Naive thymus-derived CD4-positive, alpha-beta T cell (primary cell): ENCODE measurements around the gene RAP1A. TPM values are rescaled to one million over a fixed set of nuclear protein-coding genes. Genes with fewer than 3 reads are reported as not detected.
"Not testable (repeated sequence)": the region's sequence is repeated elsewhere in the genome, so short reads cannot be mapped to it uniquely, and the experiment has no call there.

Experiments
- ATAC-seq: fragments of 150-1000 bp; cut with Tn5 transposase; 2 replicates; pipeline ENCODE4 v1.10.0; 2021; ENCODE audit warnings: mild to moderate bottlenecking, moderate library complexity
- CTCF ChIA-PET: fragments of 350-600 bp; sonication (Branson Sonifier 250); formaldehyde crosslinking; loops from one replicate; lab custom pipeline; 2021; ENCODE audit warnings: antibody characterized with exemption; lab: Charles Lee
- POLR2A ChIA-PET: fragments of 350-600 bp; sonication (Branson Sonifier 250); formaldehyde crosslinking; loops from one replicate; lab custom pipeline; 2021; ENCODE audit warnings: antibody characterized with exemption, inconsistent platforms; lab: Charles Lee
- DNase-seq, 9 donors: peaks; one replicate each; pipeline versions ENCODE4 v3.0.0 to v3.0.0-alpha.2; 2020 to 2022; ENCODE audit warnings: mixed read lengths in 1 of 9
- H3K27ac ChIP-seq: one replicate; pipeline ENCODE4 v1.7.0; 2013; ENCODE audit warnings: mild to moderate bottlenecking, low read depth, low read length, moderate library complexity
- H3K27me3 ChIP-seq, 2 donors: one replicate each; pipeline ENCODE4 v1.7.0; 2013; ENCODE audit warnings: low read length in 2 of 2, mild to moderate bottlenecking in 2 of 2, moderate library complexity in 2 of 2; ENCODE audit not compliant: control insufficient read depth in 2 of 2, insufficient read depth in 2 of 2
- H3K36me3 ChIP-seq, 3 experiments: 1 replicate in 2 of 3; 2 replicates in 1 of 3; pipeline ENCODE4 v1.7.0; 2013; ENCODE audit warnings: low read length in 3 of 3, mild to moderate bottlenecking in 3 of 3, moderate library complexity in 1 of 3; ENCODE audit not compliant: insufficient read depth in 3 of 3, control insufficient read depth in 2 of 3
- H3K4me1 ChIP-seq, 2 donors: one replicate each; pipeline ENCODE4 v1.7.0; 2013; ENCODE audit warnings: low read length in 2 of 2, mild to moderate bottlenecking in 2 of 2, moderate library complexity in 1 of 2; ENCODE audit not compliant: control insufficient read depth in 2 of 2, insufficient read depth in 2 of 2
- H3K4me3 ChIP-seq: 2 replicates; pipeline ENCODE4 v1.7.0; 2013; ENCODE audit warnings: mild to moderate bottlenecking, low read length
- H3K9me3 ChIP-seq, 3 experiments: 1 replicate in 2 of 3; 2 replicates in 1 of 3; pipeline ENCODE4 v1.7.0; 2013; ENCODE audit warnings: low read length in 3 of 3; ENCODE audit not compliant: control insufficient read depth in 2 of 3
- H3K27ac Mint-ChIP-seq, 9 donors: one replicate each; pipeline ENCODE4 v1.8.0; 2020 to 2022; ENCODE audit warnings: mixed read lengths in 9 of 9, mild to moderate bottlenecking in 8 of 9, moderate library complexity in 5 of 9, inconsistent platforms in 2 of 9
- H3K27me3 Mint-ChIP-seq, 5 donors: one replicate each; pipeline ENCODE4 v1.8.0; 2021 to 2022; ENCODE audit warnings: mixed read lengths in 5 of 5, mild to moderate bottlenecking in 1 of 5
- H3K36me3 Mint-ChIP-seq, 5 donors: one replicate each; pipeline ENCODE4 v1.8.0; 2020 to 2022; ENCODE audit warnings: mixed read lengths in 5 of 5, mild to moderate bottlenecking in 3 of 5, inconsistent platforms in 1 of 5
- H3K4me1 Mint-ChIP-seq, 7 donors: one replicate each; pipeline ENCODE4 v1.8.0; 2020 to 2022; ENCODE audit warnings: mixed read lengths in 7 of 7, mild to moderate bottlenecking in 3 of 7, inconsistent platforms in 1 of 7
- H3K4me3 Mint-ChIP-seq, 10 donors: one replicate each; pipeline ENCODE4 v1.8.0; 2020 to 2022; ENCODE audit warnings: mild to moderate bottlenecking in 10 of 10, mixed read lengths in 10 of 10, moderate library complexity in 6 of 10, inconsistent platforms in 2 of 10
- H3K9me3 Mint-ChIP-seq, 11 donors: one replicate each; pipeline ENCODE4 v1.8.0; 2020 to 2022; ENCODE audit warnings: mixed read lengths in 11 of 11, mild to moderate bottlenecking in 4 of 11, inconsistent platforms in 1 of 11, moderate library complexity in 1 of 11
- intact Hi-C, 2 donors: fragments of 100-400 bp; cut with micrococcal nuclease; formaldehyde crosslinking; loops; one replicate each; pipeline ENCODE4 v1.15.1; 2023
- polyA plus RNA-seq, 2 donors: library from polyadenylated mRNA; unstranded; fragments of 300-500 nt; fragmentation: Illumina TruSeq; gene quantifications; one replicate each; pipeline ENCODE4 v1.2.3, GENCODE V29; 2021
- total RNA-seq, 6 experiments: library from RNA in 5 of 6; stranded (reverse) in 5 of 6; gene quantifications; 1 replicate in 5 of 6; 2 replicates in 1 of 6; pipeline ENCODE4 v1.2.3 and lab custom pipeline; 2021 to 2026

Gene RAP1A
- total and polyA plus RNA-seq, 7 experiments from 2014 or later: 37.6 to 183 (median 100) TPM

- no peak for ATAC-seq
- ChIA-PET POLR2A (interaction anchor here (0.6 to 1.9 kb wide), 3 partner anchors 8 to 230 kb away, joined by 3 to 6 read pairs (median 5); no protein-coding TSS in a partner anchor), CTCF (interaction anchor here (0.6 to 2.3 kb wide), 4 partner anchors 14 to 256 kb away, joined by 3 to 8 read pairs (median 4); no protein-coding TSS in a partner anchor)
- intact Hi-C loops: loop anchor here (2.0 to 5.0 kb wide), 2 partner anchors 23 to 536 kb away; partner anchors contain the start of gene DENND2D (in 1 of the 2)
- Histone ChIP-seq H3K4me3 (peak overlapping the region; percentile 75), H3K9me3 (no peaks in the 10 kb centered on the region), H3K27me3 (peaks cover 6 to 17% of the 10 kb centered on the region in 2 donors), H3K4me1 (peaks cover 8 to 10% of the 10 kb centered on the region in 2 donors), H3K27ac (no peak overlapping the region), H3K36me3 (no peaks in the 10 kb centered on the region)
- peak overlapping the region in 2 of 9 donors; percentile 5 to 8 for H3K27ac Mint-ChIP-seq
- H3K9me3 Mint-ChIP-seq: no peaks in the 10 kb centered on the region
- DNase-seq: no peak
- peaks cover 20 to 36% (median 30%) of the 10 kb centered on the region in 5 donors for H3K27me3 Mint-ChIP-seq
- peak overlapping the region; percentile 79 to 95 (median 86) for H3K4me3 Mint-ChIP-seq
- peaks cover 15 to 25% (median 18%) of the 10 kb centered on the region in 7 donors for H3K4me1 Mint-ChIP-seq
- H3K36me3 Mint-ChIP-seq: no peaks in the 10 kb centered on the region
Measured at GRCh38 chr1:111738133-111738435, 118.5 kb downstream of the RAP1A start.

GRCh38 chr1:111738436-111739193 is 119.0 kb downstream of the RAP1A start:
- H3K9me3 Mint-ChIP-seq: no peaks in the 10 kb centered on the region
- ChIA-PET CTCF (interaction anchor here (0.6 to 2.3 kb wide), 7 partner anchors 12 to 256 kb away, joined by 3 to 8 read pairs (median 3); no protein-coding TSS in a partner anchor), POLR2A (interaction anchor here (0.6 to 1.9 kb wide), 4 partner anchors 9 to 231 kb away, joined by 3 to 6 read pairs (median 4); no protein-coding TSS in a partner anchor)
- peak; percentile 10 to 67 (median 31) for DNase-seq
- H3K27me3 Mint-ChIP-seq: peaks cover 20 to 40% (median 30%) of the 10 kb centered on the region in 5 donors
- no peaks in the 10 kb centered on the region for H3K36me3 Mint-ChIP-seq
- peaks cover 6 to 17% of the 10 kb centered on the region in 2 donors for H3K27me3 ChIP-seq
- peak overlapping the region in 3 of 9 donors; percentile 54 to 71 (median 67) for H3K27ac Mint-ChIP-seq
- H3K4me3 ChIP-seq: peak overlapping the region; percentile 75
- H3K9me3 ChIP-seq: no peaks in the 10 kb centered on the region
- intact Hi-C loops: loop anchor here (1.0 to 5.0 kb wide), 7 partner anchors 9 to 536 kb away; partner anchors contain the start of genes DDX20 (in 2 of the 2), ATP5PB (in 1 of the 2), DENND2D (in 1 of the 2) and WDR77 (in 1 of the 2)
- H3K27ac ChIP-seq: no peak overlapping the region
- ATAC-seq: peak; percentile 50
- no peaks in the 10 kb centered on the region for H3K36me3 ChIP-seq
- H3K4me1 Mint-ChIP-seq: peaks cover 15 to 22% (median 18%) of the 10 kb centered on the region in 7 donors
- H3K4me1 ChIP-seq: peaks cover 8 to 10% of the 10 kb centered on the region in 2 donors
- peak overlapping the region; percentile 82 to 95 (median 88) for H3K4me3 Mint-ChIP-seq

- CTCF ChIA-PET: interaction anchor here (0.7 to 1.5 kb wide), 3 partner anchors 12 to 30 kb away, joined by 3 to 4 read pairs (median 3); no protein-coding TSS in a partner anchor
- Mint-ChIP-seq H3K4me1 (peaks cover 15 to 21% (median 16%) of the 10 kb centered on the region in 7 donors), H3K27ac (peak within 1 kb of the TSS in 6 of 9 donors; percentile 33 to 71 (median 55)), H3K36me3 (no peaks in the 10 kb centered on the region), H3K9me3 (no peaks in the 10 kb centered on the region), H3K27me3 (peaks cover 20 to 46% (median 30%) of the 10 kb centered on the region in 5 donors), H3K4me3 (peak within 1 kb of the TSS; percentile 82 to 95 (median 88))
- ATAC-seq (peak; percentile 84), DNase-seq (peak in 7 of 9 donors; percentile 22 to 87 (median 33))
- peaks cover 8 to 10% of the 10 kb centered on the region in 2 donors for H3K4me1 ChIP-seq
- H3K9me3 ChIP-seq: no peaks in the 10 kb centered on the region
- intact Hi-C loops: loop anchor here (1.0 to 5.0 kb wide), 7 partner anchors 8 to 537 kb away; partner anchors contain the start of genes DDX20 (in 2 of the 2), ATP5PB (in 1 of the 2), DENND2D (in 1 of the 2) and WDR77 (in 1 of the 2)
- H3K27me3 ChIP-seq: peaks cover 6 to 17% of the 10 kb centered on the region in 2 donors
- POLR2A ChIA-PET: interaction anchor here (1.1 to 1.9 kb wide), 3 partner anchors 10 to 231 kb away, joined by 3 to 6 read pairs (median 3); no protein-coding TSS in a partner anchor
- peak within 1 kb of the TSS; percentile 75 for H3K4me3 ChIP-seq
- no peak within 1 kb of the TSS for H3K27ac ChIP-seq
- H3K36me3 ChIP-seq: no peaks in the 10 kb centered on the region
Measured at GRCh38 chr1:111739194-111739924, 119.8 kb downstream of the RAP1A start, which contains the start of gene INKA2. Gene INKA2 (minus strand): TSS chr1:111739395. CDS start chr1:111739242, 153 bp downstream.

GRCh38 chr1:111739925-111740765 is 120.6 kb downstream of the RAP1A start:
- ATAC-seq (peak; percentile 22), DNase-seq (peak in 7 of 9 donors; percentile 14 to 32 (median 22))
- no peaks in the 10 kb centered on the region for H3K9me3 Mint-ChIP-seq
- H3K27ac ChIP-seq: no peak overlapping the region
- H3K27me3 Mint-ChIP-seq: peaks cover 20 to 50% (median 30%) of the 10 kb centered on the region in 5 donors
- no peaks in the 10 kb centered on the region for H3K9me3 ChIP-seq
- H3K4me3 Mint-ChIP-seq: peak overlapping the region; percentile 81 to 95 (median 87)
- no peaks in the 10 kb centered on the region for H3K36me3 ChIP-seq
- peaks cover 8 to 10% of the 10 kb centered on the region in 2 donors for H3K4me1 ChIP-seq
- intact Hi-C loops: loop anchor here (1.0 to 10.0 kb wide), 8 partner anchors 7 to 1105 kb away; partner anchors contain the start of genes DDX20 (in 2 of the 2), ATP5PB (in 1 of the 2), DENND2D (in 1 of the 2) and WDR77 (in 1 of the 2)
- H3K4me3 ChIP-seq: peak overlapping the region; percentile 75
- H3K27ac Mint-ChIP-seq: peak overlapping the region in 4 of 9 donors; percentile 30 to 56 (median 33)
- H3K4me1 Mint-ChIP-seq: peaks cover 15 to 21% (median 16%) of the 10 kb centered on the region in 7 donors
- H3K36me3 Mint-ChIP-seq: no peaks in the 10 kb centered on the region
- CTCF ChIA-PET: interaction anchor here (1.1 to 1.5 kb wide), 2 partner anchors 11 to 15 kb away, joined by 3 to 4 read pairs; no protein-coding TSS in a partner anchor
- POLR2A ChIA-PET: interaction anchor here (0.7 to 1.3 kb wide), 2 partner anchors 11 to 354 kb away, joined by 3 read pairs; no protein-coding TSS in a partner anchor
- peaks cover 6 to 17% of the 10 kb centered on the region in 2 donors for H3K27me3 ChIP-seq

- H3K27ac ChIP-seq, H3K27ac Mint-ChIP-seq, CTCF ChIA-PET, H3K4me3 ChIP-seq, H3K36me3 Mint-ChIP-seq, H3K9me3 ChIP-seq, ATAC-seq, H3K4me3 Mint-ChIP-seq, H3K9me3 Mint-ChIP-seq, H3K36me3 ChIP-seq: not testable (repeated sequence)
- H3K4me1 ChIP-seq: peaks cover 8 to 10% of the 10 kb centered on the region in 2 donors
- peaks cover 5 to 15% of the 10 kb centered on the region in 2 donors for H3K27me3 ChIP-seq
- POLR2A ChIA-PET: interaction anchor here (1.0 kb wide), 1 partner anchor 13 kb away, joined by 3 read pairs; no protein-coding TSS in a partner anchor
- Mint-ChIP-seq H3K4me1 (peaks cover 14 to 27% (median 16%) of the 10 kb centered on the region in 7 donors), H3K27me3 (peaks cover 20 to 50% (median 25%) of the 10 kb centered on the region in 5 donors)
- DNase-seq: peak in 1 of 9 donors; percentile 20
- intact Hi-C loops: loop anchor here in 1 of 2 donors (10.0 kb wide), 1 partner anchor 1107 kb away; no protein-coding TSS in a partner anchor
Measured at GRCh38 chr1:111742292-111742691, 122.7 kb downstream of the RAP1A start.
